ENCODE measurements around the gene STPG3.

GRCh38 chr9:137251490-137252268 is 593 bp downstream of the STPG3 start:
- TF ChIP-seq CTCF (IDR thresholded peaks at IDR 0.05; ENCODE audit: low read length), result no peak
- TF ChIP-seq EZH2 (optimal IDR thresholded peaks at IDR 0.05; ENCODE audit: low read depth, low read length), result no peak
- TF ChIP-seq EZH2phosphoT487 (IDR thresholded peaks at IDR 0.05; ENCODE audit: low read length), result no peak

All from MM.1S (cell line).